Daoy (cell line): ENCODE measurements around the gene BMS1. TPM values are rescaled to one million over a fixed set of nuclear protein-coding genes. Genes with fewer than 3 reads are reported as not detected.
"Not testable (repeated sequence)": the region's sequence is repeated elsewhere in the genome, so short reads cannot be mapped to it uniquely, and the experiment has no call there.

ENCODE experiments used
- DNase-seq: peaks from one replicate; pipeline ENCODE4 v3.0.0-alpha.2; 2015; ENCODE audit warnings: low read depth
- total RNA-seq: library from RNA; depleted of rRNA; stranded (reverse); fragments of >200 nt; shearing (Covaris generic); gene quantifications from 2 replicates; pipeline ENCODE4 v1.2.3, GENCODE V29; 2014; rRNA removed

BMS1 gene, protein sequence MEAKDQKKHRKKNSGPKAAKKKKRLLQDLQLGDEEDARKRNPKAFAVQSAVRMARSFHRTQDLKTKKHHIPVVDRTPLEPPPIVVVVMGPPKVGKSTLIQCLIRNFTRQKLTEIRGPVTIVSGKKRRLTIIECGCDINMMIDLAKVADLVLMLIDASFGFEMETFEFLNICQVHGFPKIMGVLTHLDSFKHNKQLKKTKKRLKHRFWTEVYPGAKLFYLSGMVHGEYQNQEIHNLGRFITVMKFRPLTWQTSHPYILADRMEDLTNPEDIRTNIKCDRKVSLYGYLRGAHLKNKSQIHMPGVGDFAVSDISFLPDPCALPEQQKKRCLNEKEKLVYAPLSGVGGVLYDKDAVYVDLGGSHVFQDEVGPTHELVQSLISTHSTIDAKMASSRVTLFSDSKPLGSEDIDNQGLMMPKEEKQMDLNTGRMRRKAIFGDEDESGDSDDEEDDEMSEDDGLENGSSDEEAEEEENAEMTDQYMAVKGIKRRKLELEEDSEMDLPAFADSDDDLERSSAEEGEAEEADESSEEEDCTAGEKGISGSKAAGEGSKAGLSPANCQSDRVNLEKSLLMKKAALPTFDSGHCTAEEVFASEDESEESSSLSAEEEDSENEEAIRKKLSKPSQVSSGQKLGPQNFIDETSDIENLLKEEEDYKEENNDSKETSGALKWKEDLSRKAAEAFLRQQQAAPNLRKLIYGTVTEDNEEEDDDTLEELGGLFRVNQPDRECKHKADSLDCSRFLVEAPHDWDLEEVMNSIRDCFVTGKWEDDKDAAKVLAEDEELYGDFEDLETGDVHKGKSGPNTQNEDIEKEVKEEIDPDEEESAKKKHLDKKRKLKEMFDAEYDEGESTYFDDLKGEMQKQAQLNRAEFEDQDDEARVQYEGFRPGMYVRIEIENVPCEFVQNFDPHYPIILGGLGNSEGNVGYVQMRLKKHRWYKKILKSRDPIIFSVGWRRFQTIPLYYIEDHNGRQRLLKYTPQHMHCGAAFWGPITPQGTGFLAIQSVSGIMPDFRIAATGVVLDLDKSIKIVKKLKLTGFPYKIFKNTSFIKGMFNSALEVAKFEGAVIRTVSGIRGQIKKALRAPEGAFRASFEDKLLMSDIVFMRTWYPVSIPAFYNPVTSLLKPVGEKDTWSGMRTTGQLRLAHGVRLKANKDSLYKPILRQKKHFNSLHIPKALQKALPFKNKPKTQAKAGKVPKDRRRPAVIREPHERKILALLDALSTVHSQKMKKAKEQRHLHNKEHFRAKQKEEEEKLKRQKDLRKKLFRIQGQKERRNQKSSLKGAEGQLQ
- total RNA-seq = 30.3 and 34.9 TPM in 2 replicates

DNA sequence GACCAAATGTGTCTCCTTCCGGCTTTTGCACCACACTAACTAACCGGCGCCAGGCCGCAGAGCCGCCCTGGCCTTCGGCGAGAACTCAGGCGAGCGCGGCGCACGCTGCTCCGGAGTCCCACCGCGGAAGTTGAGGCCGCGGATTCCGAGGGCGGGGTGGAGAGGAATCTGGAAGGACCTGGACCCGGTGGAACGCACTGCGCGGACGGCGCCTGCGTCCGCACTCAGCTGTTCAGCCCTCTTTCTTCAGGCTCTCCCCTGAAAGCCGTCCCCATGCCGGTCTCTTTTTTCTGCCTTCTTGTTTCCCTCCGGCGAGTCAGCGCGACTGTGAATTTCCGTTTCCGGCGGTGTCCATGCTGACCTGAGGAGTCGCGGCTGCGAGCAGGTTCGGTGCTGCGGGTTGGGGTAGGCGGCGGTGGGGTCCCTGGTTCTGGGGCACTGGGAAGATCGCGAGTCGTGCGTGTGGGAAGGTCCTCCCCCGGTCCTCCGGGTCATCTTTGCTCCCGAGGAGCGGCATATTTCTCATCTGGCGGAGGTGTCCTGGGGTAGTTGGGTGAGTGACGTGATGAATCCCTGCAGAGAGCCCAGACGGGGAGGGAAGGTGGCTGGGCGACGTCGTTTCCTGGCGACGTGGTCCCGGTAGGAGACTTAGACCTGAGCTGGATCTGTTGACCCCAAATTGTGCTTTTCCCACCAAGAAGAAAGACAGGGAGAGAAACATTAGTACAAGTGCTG lies at the start of gene BMS1:
BMS1 (plus strand) TSS at position 350 of the 735 bp plus-strand sequence. CDS start 1,600 bp downstream, outside the sequence.
- peak; percentile 88 for DNase-seq

DNA sequence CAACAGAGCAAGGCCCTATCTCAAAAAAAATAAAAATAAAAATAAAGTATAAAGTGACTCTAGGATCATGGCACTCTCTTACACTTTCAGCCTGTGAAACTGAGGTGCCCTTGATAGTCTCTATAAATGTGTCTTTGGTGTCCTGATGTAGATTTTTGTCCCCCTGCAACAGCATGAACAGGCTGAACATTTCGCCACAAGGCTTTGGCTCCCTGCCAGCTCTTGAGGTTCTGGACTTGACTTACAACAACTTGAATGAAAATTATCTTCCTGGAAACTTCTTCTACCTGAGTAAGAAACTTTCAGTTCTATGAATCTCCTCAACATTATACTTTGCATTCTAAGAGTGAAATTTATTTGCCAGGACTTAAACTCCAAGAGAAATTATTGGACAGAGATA lies 48.1 kb upstream of the BMS1 start:
- no peak for DNase-seq

DNA sequence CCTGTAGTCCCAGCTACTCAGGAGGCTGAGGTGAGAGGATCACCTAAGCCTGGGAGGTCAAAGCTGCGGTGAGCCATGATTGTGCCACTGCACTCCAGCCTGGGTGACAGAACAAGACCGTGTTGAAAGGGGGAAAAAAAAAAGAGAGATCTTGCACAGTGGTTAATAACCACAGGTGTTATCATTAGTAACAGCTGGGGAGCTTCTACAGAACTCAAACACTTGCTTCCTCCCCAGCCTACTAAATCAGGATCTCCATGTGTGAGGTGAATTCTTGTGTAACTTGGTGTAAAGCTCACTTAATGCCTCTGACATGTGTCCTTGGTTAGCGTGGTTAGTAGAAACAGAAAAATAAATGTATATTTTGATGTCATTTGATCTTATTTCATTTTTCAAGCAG lies 43.9 kb upstream of the BMS1 start:
- DNase-seq = no peak

DNA sequence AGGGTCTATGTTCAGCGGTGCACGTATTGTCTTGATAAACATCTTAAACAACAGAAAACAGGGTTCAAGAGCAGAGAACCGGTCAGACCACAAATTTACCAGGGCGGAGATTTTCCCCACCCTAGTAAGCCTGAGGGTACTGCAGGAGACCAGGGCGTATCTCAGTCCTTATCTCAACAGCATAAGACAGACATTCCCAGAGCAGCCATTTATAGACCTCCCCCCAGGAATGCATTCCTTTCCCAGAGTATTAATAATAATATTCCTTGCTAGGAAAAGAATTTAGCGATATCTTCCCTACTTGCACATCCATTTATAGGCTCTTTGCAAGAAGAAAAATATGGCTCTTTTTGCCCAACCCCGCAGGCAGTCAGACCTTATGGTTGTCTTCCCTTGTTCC lies 41.1 kb upstream of the BMS1 start:
- not testable (repeated sequence) for DNase-seq

DNA sequence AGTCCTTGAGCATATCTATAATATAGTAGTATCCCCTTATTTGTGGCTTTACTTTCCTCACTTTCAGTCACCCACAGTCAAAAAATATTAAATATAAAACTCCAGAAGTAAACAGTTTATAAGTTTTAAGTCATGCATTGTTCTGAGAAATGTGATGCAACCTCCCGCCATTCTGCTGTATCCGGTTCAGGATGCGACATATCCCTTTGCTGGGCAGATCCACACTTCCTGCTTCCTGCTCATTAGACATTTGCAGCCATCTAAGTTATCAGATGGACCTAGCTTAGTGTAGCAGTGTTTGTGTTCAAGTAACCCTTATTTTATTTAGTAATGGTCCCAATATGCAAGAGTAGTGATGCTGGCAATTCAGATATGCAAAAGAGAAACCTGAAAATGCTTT lies 38.9 kb upstream of the BMS1 start:
- DNase-seq = no peak

DNA sequence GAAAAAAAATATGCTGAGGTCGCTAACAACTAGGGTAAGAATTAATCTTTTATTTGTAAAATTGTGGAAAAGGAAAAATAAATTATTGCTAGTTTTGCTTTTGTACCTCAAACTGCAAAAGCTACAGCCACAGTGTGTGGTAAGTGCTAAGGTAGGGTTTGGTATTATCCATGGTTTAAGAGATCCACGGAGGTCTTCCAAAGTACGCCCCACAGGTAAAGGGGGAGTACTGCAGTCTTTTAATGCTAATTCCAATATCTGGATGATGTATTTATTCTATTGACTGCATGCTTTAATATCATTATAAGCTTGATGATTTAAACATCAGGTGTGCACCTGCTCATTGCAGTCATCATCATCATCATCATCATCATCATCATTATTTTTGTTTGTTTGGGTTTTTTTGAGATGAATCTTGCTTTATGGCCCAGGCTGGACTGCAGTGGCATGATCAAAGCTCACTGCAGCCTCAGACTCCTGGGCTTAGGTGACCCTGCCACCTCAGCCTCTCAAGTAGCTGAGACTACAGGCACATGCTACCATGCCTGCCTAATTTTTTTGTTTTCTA lies 38.4 kb upstream of the BMS1 start:
- DNase-seq = no peak

DNA sequence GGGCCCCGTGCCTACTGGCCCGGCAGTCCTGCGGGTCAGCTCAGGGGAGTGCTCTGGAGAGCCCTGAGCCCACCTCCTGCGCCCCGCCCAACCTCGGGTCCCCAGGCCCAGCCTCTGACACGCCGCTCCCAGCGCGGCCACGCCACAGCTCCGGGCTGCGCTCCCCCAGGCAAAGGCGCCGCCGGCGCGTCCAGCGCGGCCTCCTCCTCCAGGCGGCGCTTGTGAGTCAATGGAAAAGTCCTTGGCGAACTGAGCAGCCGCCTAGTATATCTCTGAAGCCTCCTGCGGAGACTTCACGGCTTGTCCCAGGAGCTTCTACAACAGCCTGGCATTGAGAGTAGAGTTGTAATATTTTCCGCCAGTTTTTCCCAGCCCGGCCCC lies 29.5 kb upstream of the BMS1 start:
- DNase-seq = peak; percentile 71

DNA sequence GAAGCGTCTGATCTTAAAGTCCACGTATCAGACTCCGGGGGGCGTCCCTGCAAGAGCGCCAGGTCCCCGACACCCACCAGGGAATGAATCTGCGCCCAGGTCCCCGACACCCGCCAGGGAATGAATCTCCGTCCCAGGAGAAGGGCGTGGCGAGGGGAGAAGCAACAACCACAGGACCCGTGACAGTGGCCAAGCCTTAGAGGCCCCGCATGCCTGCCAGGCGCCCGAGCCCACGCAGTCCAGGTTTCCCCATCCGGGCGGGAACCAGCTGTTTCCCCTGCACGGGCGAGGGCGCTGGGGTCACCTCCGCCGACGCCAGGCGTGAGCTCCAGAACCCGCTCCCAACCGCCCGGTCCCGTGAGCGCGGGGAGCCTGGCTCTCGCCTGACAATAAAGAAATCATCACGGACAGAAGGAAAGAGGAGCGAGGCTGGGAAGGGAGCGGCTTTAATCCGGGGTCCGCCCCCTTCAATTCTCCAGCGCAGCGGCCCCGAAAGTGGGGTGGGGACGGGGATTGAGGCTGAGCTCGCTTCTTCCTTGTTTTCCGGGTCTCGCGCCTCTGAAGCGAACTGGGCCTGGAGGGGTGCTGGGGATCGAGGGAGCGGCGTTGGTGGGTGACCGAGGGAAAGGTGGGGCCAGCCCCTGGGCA lies 29.0 kb upstream of the BMS1 start:
- peak; percentile 18 for DNase-seq

DNA sequence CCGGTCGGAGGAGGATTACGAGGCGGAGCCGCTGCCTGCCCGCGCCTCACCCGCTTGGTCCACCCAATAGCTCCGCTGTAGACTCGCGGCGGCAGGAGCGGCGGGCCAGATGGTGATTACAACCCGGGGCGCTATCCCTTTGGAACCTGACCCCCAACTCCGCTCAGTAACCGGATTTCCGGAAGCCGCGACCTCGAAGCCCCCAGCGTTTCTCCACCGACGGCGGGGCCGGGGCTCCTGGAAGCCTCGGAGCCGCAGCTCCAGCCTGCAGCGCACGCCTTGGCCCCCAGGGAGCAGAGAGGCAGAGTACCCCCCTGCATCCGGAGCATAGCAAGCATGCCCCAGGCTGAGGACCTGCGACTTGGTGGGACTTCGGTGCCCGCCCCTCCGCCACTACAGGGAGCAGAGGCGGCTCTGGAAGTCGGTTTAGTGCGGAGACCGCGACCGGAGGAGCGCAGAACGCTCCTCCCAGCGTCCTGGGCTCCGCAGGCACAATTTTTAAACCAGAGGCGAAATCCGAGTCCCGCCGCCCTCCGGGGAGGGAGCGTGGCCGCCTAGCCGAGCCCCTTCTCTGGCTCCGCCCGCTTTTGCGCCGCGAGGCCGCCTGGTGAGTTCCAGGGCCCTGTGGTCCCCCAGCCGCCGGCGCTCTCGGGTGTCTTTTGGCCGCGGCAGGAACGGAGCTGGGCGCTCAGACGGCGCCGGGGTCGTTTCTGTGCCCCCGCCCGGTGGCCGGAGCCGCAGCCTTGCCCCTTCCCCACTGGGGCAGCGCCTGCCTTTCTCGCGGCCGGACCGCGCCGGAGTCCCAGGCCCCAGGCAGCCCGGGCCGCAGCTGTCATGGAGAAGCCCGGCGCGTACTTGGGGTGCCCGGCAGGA lies 28.2 kb upstream of the BMS1 start:
- DNase-seq = peak; percentile 25

DNA sequence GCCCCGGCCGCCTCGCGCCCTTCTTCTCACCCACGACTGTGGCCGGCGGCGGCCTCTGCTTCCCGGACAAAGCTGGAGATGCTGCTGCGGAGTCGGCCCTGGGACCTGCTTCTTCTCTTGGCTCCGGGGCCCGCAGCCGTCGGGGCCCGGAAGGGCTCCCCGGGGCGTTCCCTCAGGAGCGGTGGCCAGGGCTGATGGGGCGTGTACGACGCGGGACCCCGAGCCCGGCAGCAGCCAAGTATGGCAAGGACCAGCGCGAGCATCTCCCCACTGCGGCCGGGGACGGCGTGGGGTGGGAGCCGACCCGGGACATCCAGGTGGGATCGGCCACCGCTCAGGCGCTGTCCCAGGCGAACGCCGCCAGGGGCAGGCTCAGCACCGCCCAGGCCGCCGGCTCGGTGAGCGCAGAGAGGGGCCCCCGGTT lies 27.6 kb upstream of the BMS1 start:
- no peak for DNase-seq

DNA sequence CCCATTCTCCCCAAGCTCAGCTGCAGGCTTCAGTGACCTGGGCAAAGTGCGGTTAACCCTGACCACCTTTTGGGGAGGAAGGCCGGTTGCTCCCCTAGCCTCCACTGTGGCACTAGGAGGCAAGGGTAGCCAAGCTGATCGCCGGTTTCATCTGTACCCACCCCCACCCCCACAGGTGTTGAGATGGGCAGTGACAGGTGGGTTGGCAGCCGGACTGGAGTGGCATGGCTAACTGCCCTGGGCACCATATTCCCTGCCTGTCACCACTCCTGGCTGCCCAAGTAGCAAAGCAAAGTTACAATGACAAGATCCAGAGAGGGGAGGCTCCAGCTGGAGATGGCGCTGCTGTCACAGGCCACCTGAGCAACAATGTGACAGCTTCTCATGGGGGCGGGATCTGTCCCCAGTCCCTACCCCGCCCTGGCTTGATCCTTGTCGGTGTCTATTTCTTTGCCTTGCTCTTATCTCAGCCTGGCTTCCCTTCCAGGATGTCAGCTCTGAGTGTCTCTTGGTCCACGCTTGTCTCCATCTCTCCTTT lies 27.0 kb upstream of the BMS1 start:
- no peak for DNase-seq

DNA sequence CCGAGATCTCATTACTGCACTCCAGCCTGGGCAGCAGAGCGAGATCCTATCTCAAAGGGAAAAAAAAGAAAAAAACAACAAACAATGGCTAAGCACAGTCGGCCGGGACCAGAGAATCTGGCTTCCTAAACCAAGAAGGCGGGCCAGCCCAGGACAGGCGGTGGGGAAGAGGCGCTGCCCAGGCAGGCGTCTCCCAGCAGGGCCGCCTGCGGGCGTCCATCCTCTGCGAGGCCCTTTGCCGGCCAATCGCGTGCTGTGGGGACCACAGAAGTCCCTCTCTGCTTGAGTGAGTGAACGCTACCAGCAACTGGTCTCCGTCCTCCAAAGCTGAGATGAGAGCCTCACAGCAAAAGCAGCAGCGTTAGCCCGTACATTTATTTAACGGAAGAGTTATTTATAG lies 14.7 kb upstream of the BMS1 start:
- DNase-seq = no peak

DNA sequence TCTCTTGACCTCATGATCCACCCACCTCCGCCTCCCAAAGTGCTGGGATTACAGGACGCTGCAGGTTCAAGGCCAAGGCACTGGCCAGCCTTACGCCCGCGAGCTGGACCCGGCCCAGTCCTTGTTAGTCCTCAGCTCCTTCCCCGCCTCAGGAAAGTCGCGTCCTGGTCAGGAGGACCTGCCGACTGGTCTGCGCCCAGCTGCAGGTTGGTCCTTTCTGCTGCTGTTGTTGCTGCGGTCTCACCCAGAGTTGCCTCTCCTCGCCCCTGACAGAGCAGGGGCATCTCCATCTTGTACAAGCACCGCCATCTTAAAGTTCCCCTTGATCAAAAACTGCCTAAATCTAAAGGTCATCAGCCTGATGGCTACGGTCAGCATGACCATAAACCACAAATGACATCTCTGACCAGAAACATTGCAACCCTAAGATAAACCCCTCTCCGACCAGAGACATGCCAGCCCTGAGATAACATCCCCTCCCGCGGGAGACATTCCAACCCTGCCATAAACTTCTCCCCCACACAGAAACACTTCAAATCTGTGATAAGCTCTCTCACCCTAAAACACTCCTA lies 13.9 kb upstream of the BMS1 start:
- DNase-seq = no peak

DNA sequence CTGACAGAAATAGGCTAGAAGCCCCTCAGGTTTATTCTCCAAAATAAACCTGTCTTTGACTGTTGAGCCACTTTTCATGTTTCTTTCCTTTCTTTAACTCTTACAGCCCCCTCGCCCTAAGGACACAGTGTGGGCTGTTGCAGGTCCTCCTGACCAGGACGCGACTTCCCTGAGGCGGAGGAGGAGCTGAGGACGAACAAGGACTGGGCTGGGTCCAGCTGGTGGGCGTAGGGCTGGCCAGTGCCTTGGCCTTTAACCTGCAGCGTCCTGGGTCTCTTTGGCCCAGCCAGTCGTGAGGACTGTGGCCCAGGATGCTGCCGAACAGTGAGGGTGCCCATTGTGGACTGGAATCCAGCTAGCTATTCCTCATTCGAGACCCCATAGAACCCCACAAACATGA lies 13.4 kb upstream of the BMS1 start:
- DNase-seq = no peak

DNA sequence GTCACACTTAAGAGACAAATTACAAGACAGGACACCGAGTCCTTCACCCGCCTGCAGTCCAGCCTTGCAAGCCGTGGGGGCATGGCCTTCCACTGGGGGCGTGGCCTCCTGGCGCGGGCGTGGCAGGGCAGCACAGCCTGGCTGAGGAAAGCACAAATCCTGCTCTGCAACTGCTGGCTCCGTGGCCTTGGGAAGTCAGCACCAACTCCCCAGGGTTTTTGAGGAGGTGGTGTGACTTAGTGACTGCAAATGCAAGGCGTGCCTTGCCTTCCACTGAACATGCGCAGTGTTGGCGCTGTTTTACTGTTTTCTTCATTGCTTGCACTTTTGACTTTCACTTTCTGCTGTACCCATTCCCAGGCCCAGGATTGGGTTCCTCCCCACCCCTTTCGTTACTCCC lies 12.9 kb upstream of the BMS1 start:
- peak; percentile 60 for DNase-seq

DNA sequence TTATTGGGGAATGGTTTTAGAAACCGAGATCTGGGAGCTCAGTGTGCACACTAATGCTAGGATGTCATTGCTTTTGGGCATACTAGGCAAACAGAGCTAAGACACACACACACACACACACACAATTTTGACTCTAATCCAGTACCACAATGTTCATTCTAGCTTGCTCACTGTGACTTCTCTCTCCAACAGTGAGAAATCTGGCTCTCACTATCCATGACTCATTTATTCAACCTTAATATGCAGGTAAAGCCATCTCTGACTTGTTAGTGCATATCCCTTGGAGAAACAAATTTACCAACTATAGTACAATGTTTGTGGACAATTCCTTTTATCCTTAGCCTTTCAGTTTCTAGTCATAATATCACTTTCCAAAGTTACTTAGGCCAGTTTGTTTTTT lies 5.9 kb upstream of the BMS1 start:
- no peak for DNase-seq

DNA sequence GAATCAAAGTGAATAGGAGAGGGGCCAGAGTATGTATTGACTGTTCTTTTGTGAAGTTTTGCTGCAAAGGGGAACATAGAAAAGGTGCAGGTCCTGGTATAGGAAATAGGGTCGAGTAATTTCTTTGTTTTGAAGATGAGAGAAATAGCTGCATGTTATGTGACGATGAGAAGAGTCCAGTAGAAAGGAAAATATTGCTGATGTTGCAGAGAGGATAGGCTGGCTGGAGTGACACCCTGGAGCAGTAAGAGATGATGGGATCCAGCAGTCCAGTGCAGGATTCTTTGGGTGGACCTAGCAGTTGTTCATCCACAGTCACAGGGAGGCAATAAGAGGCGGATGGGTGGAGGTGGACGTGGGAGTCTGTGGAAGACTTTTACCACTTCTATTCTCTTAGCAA lies 2.1 kb upstream of the BMS1 start:
- no peak for DNase-seq

DNA sequence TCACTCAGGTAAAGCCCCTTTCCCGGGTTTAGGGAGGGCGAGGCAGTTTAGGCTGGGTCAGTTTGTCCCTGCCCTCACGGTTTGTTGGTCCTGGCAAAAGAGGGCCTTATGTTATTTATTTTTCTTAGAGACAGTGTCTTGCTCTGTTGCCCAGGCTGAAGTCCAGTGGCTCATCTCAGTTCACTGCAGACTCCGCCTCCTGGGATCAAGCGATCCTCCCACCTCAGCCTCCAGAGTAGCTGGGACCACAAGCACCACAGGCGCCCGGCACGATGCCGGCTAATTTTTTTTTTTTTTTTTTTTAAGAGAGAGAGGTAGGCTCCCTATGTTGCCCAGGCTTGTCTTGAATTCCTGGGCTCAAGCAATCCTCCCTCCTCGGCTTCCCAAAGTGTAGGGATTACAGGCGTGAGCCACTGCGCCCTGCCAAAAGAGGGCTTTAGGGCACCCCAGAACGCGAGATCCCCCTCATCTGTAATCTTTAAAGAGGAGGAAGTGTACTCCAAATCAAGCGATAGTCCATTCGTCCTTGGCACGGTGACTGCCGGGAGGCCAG lies 626 bp upstream of the BMS1 start:
- peak; percentile 7 for DNase-seq

DNA sequence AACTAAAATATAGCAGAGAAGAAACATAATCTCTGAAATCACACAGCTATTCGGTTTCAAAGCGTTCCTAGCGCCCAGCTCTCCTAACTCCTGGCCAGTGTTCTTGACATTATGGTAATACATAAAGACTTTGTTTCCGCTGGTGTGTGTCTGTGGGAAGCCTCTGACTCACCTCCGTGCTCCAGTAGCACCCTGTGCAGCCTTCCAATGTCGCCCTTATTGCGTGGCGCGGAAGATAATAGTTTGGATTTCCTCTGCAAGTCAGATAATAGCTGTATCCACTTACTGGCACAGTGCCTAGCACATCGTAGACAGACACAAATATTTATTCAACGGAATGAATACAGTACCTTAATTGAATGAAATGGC lies 570 bp downstream of the BMS1 start:
- DNase-seq = peak; percentile 52
